Measurements from ENCODE around the gene HOPX.
"Not testable (repeated sequence)": the region's sequence is repeated elsewhere in the genome, so short reads cannot be mapped to it uniquely, and the experiment has no call there.

The HOPX gene

DNA sequence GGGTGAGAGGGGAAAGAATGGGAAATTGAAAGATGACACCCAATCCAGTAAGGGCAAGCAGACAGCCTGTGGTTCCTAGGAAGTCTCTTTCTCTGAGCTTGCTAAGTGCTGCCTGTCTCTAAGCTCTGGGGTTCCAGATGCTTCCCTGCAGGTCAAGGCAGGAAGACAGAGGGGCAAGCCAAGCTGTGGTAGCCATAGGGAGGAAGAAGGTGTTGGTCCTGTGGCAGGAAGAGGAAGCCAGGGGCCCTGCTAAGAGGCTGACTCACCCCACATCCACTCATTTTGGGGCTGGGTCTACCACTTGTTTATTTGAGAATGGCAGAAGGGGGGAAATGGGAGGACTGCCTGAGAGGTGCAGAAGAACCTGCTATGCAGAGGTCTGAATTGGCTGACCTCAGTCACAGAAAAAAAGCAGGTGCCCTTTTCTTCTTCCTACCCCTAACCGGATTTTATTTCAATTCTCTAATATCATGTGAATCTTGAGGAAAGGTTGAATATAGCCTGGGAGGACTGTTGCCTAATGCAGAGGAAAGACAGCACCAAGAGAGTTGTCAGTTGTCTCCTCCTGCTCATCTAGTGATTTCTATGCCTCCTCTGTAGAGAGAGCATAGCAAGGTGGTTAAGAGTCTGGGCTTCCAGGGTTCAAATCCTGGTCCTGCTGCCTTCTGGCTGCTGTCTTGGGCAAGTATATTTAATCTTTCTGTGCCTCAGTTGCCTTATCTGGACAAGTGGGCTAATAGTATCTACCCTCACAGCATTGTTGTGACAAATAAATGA is 27.4 kb downstream of the HOPX start:
- DNase-seq: peak; percentile 32

- DNase-seq: no peak
Observed at GRCh38 chr4:56652196-56652595, 28.9 kb downstream of the HOPX start.

- no peak for DNase-seq
Observed at GRCh38 chr4:56651056-56651350, 30.1 kb downstream of the HOPX start.

GRCh38 chr4:56650262-56651055 is 30.6 kb downstream of the HOPX start:
- no peak for DNase-seq

- no peak for DNase-seq
Observed at GRCh38 chr4:56649445-56650261, 31.4 kb downstream of the HOPX start.

DNA sequence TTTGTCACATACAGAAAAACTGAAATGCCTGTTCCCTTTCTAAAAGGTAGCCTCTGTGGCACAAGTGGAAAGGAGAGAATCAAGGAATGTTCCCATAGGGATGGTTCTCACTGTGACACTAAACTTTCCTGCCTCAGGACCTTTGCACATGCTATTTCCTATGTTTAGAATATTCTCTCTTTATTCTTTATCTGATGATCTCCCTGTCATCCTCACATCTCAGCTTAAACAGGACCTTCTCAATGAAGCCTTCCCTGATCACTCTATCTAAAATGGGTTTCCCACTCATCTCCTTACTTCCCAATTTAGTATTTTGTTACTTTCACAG is 32.3 kb downstream of the HOPX start:
- DNase-seq: no peak

- no peak for DNase-seq
Observed at GRCh38 chr4:56648021-56648823, 32.9 kb downstream of the HOPX start.

DNA sequence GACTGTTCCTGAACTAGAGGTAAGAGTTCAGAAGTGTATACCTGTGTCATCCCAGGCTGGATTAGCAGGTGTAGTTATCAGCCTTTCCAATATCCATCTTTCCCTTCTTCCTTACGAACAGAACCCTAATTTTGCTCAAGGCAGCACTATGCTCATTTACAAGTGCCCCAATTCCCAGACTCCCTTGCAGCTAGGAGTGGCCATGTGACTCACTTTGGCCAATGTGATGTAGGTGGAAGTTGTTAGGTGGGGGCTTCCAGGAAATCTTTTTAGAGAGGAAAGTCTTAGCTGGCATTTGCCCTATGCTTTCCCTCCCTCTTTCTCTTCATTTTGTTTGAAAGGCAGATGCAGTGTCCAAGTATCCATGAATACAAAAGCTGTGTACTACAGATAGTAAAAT is 34.8 kb downstream of the HOPX start:
- DNase-seq: no peak

DNA sequence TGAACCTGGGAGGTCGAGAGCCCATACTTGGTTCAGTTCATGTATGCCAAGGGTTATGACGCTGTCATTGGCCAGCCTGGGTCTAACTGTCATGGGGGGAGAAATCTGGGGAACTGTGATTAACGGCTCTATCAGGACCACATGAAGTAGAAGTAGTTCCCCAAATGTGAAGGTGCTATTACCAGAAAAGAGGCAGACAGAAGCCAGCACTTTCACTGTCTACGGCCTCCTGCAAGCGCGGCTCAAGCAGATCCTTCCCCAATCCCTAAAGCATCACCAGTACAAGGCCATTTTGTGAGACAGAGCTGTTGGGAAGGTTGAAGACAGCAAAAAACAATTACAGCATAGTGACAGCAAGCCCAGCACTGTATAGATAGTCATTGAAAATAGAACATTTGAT is 37.5 kb downstream of the HOPX start:
- no peak for DNase-seq

GRCh38 chr4:56641494-56642051 is 39.5 kb downstream of the HOPX start:
- DNase-seq: no peak

GRCh38 chr4:56640621-56641493 is 40.2 kb downstream of the HOPX start:
- DNase-seq: peak in 1 of 2 donors; percentile 30

DNA sequence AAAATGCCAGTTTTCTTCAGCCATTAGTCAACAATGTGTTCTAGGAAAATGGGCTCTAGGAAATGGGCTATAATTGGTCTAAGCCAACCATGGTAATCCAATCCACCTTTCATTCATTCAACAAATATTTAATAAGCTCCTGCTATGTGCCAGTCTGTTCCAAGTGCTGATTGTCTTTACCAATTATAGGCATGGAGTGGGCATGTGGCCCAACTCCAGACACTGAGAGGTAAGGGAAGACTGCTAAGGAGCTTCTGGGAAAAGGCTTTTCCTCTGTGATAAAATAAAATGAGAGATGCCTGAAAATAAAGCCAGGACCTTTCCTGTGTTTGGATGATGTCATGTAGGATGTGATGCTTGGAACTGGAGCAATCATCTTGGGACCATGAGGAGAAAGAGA is 43.3 kb downstream of the HOPX start:
- no peak for DNase-seq

- no peak for DNase-seq
Observed at GRCh38 chr4:56637154-56637553, 43.9 kb downstream of the HOPX start.

GRCh38 chr4:56634954-56635353 is 46.1 kb downstream of the HOPX start:
- not testable (repeated sequence) for DNase-seq

GRCh38 chr4:56633486-56633885 is 47.6 kb downstream of the HOPX start:
- no peak for DNase-seq

DNA sequence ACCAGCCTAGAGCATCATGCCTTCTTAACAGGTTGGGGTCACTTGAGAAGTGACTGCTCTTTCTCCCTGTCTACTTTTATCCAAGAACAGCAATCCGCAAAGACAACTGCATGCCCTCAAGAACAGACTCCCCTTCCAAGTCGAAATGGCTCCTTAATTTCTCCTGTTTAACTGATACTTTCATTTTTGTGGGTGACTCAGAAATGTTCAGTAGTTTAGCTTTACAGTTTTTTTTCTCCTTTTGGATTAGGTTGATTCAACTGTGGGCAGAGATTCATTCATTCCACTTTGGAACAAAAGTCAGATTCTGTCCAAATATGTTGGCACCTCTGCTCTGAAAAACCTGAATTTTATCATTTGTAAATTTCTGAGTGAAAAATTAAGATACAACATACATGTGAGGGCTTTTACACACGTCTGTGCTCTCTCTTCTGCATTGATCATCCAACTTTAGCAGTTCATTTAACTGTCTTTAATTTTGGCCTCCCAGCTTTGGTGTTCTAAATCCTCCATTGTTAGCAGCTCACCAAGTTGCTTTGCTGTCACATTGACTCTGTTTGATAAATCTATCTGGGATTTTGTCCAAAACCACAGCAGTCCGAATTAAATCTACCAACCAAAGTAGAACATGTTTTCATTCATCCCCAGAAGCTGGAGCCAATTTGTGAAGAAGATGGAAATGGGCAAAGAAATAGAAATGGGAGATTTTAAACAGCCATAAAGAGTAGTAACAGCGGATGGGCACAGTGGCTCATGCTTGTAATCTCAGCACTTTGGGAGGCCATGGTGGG is 50.0 kb downstream of the HOPX start:
- DNase-seq: no peak

GRCh38 chr4:56628592-56628991 is 52.5 kb downstream of the HOPX start:
- DNase-seq: no peak

DNA sequence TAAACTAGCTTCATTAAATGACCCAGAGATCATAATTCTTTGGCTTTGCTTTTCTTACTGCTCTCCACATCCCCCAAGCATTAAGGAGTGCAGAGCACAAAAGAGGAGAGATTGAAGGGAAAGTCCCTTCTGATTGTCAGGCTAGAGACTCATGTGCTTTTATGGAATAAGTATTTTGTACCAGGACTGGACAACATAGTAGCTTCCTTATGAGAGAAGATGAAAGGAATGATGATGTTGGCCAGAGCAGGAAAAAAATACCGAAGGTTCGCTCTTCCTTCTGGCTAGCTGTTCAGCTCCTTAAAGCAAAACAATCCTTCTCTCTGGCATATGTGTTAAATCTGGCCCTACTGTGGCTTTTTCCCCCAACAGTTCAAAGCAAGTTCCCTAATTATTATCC is 53.1 kb downstream of the HOPX start:
- no peak for DNase-seq

- DNase-seq: no peak
Observed at GRCh38 chr4:56627375-56627774, 53.7 kb downstream of the HOPX start.

DNA sequence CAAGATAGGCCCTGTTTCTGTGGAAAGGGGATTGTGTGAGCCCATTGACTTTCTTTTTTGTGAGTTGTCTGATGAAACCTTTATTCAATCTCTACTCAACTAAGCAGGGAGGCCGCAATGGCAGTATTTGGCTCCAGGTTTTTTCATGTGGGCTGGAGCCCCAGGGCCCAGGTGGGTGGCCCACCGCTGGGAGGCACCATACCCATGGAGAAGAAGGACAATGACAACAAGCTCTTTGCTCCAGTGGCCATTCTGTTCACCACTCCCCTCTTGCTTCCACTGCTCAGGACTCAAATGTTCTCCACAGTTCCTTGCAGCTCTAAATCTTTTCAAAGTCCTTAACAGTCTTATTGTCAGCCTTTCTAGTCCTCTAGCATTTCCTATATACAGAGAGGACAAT is 54.1 kb downstream of the HOPX start:
- DNase-seq: no peak

- no peak for DNase-seq
Observed at GRCh38 chr4:56626420-56626819, 54.7 kb downstream of the HOPX start.

All from stimulated activated CD4-positive, alpha-beta T cell treated with anti-CD3 and anti-CD28 coated beads, Interleukin-2, amount 100 ng/mL, for 24 hours (primary cell).